ENCODE measurements around the gene SERP2.

Gene SERP2

DNA sequence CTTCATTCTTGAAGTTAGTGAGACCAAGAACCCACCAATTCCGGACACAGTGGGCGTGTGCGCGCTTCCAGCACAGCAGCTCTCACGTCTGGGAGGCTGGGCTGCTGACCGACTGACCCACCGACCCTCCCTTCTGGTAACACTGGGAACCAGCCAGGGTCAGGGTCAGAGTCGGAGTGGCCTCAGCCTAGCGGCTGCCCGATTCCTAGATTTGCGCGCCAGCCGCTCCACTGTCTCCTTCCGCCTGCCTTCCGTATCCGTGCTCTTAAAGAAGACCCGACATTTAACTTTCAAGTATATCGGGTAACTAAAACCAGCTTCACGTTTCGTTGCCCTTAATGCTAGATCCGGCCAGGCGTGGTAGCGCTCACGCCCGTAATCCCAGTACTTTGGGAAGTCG, 41.1 kb downstream of the SERP2 start:
- DNase-seq (ENCODE audit: extremely low spot score): no peak
- TF ChIP-seq, protein P1, sequence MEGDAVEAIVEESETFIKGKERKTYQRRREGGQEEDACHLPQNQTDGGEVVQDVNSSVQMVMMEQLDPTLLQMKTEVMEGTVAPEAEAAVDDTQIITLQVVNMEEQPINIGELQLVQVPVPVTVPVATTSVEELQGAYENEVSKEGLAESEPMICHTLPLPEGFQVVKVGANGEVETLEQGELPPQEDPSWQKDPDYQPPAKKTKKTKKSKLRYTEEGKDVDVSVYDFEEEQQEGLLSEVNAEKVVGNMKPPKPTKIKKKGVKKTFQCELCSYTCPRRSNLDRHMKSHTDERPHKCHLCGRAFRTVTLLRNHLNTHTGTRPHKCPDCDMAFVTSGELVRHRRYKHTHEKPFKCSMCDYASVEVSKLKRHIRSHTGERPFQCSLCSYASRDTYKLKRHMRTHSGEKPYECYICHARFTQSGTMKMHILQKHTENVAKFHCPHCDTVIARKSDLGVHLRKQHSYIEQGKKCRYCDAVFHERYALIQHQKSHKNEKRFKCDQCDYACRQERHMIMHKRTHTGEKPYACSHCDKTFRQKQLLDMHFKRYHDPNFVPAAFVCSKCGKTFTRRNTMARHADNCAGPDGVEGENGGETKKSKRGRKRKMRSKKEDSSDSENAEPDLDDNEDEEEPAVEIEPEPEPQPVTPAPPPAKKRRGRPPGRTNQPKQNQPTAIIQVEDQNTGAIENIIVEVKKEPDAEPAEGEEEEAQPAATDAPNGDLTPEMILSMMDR (IDR thresholded peaks at IDR 0.05; ENCODE audit: control extremely low read depth, extremely low read depth, low read depth, missing control alignments): no peak
- POLR2A ChIA-PET: no interaction called here
- CTCF ChIA-PET: interaction anchor here (1.4 kb wide), 1 partner anchor 24 kb away, joined by 4 read pairs; no protein-coding TSS in a partner anchor

DNA sequence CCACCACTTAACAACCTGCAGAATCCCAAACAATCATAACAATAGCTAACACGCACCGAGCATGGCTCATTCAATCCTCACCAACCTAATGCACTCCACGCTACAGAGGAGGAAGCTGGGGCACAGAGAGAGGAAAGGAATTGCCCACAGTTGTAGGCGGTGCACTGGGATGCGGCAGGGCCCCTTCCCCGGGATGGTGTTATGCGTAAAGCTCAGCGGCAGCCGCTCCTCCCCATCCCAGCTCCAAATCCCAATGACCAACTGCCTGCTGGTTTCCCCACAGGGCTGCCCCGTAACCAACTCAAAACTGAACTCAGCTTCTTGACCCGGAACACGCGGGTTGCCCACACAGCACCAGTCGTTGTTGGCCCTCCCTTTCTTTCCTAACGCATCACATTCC, 42.2 kb downstream of the SERP2 start:
- TF ChIP-seq, protein P1 (IDR thresholded peaks at IDR 0.05; ENCODE audit: control extremely low read depth, extremely low read depth, low read depth, missing control alignments): no peak
- ChIA-PET CTCF (interaction anchor here (0.9 kb wide), 1 partner anchor 12 kb away, joined by 3 read pairs; no protein-coding TSS in a partner anchor), POLR2A (no interaction called here)
- no peak for DNase-seq (ENCODE audit: extremely low spot score)

DNA sequence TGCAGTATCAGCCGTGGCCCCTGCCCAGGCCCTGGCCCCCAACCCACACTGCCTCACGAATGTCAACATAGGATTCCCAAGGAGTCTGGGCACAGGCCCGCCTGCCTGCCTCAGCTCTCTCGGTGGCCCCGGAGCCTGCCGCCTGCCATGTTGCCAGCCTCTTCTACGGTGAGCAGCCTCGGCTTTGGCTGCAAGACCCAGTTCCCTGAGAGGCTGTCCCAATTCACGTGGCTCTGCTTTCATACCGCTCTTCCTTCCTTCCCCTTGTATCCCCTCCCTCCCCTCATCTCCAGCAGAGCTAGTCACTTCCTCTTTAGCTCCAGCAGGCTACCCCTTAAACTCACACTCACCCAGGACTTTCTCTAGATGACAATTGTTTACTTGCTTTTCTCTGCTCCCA, 42.7 kb downstream of the SERP2 start:
- no peak for DNase-seq (ENCODE audit: extremely low spot score)
- TF ChIP-seq, protein P1 (IDR thresholded peaks at IDR 0.05; ENCODE audit: control extremely low read depth, extremely low read depth, low read depth, missing control alignments): no peak
- POLR2A ChIA-PET: no interaction called here
- CTCF ChIA-PET: interaction anchor here (1.4 kb wide), 1 partner anchor 10 kb away, joined by 3 read pairs; no protein-coding TSS in a partner anchor

DNA sequence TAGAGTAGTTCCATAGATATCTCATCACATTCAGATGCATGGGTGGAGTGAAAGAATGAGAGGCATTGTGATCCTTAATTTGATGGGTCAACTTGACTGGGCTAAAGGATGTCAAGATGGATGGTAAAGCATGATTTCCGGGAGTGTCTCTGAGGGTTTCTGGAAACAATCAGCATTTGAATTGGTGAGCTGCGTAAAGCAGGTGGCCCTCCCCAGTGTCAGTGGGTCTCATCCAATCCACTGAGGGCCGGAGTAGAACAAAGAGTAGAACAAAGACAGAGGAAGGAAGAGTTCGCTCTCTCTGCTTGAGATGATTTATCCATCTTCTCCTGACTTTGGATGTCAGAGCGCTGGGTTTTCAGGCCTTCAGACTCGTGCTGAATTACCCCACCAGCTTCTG, 43.1 kb downstream of the SERP2 start:
- ChIA-PET POLR2A (no interaction called here), CTCF (interaction anchor here (1.4 kb wide), 1 partner anchor 9 kb away, joined by 3 read pairs; no protein-coding TSS in a partner anchor)
- TF ChIP-seq, protein P1 (IDR thresholded peaks at IDR 0.05; ENCODE audit: control extremely low read depth, extremely low read depth, low read depth, missing control alignments): no peak
- no peak for DNase-seq (ENCODE audit: extremely low spot score)

DNA sequence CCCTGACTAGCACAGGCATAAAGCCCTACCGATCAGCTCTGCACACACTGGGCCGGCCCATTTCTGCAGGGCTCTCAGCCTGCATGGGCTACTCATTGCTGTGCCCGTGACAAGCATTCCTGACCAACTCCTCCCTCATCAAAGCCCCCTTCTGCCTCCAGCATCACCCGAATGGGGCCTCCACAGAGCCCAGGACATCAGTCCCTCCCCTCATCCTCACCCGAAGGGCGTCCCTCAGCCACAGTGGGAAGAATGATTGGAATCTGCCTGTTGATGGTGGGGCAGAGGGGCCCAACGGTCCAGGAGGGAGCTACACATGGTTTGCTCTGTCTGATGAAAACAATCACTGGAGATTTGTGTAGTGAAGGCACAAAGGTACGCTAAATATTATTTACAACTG, 43.8 kb downstream of the SERP2 start:
- ChIA-PET POLR2A (no interaction called here), CTCF (interaction anchor here (1.3 to 1.4 kb wide), 3 partner anchors 8 to 512 kb away, joined by 3 to 6 read pairs (median 3); no protein-coding TSS in a partner anchor)
- TF ChIP-seq, protein P1 (IDR thresholded peaks at IDR 0.05; ENCODE audit: control extremely low read depth, extremely low read depth, low read depth, missing control alignments): no peak
- no peak for DNase-seq (ENCODE audit: extremely low spot score)

DNA sequence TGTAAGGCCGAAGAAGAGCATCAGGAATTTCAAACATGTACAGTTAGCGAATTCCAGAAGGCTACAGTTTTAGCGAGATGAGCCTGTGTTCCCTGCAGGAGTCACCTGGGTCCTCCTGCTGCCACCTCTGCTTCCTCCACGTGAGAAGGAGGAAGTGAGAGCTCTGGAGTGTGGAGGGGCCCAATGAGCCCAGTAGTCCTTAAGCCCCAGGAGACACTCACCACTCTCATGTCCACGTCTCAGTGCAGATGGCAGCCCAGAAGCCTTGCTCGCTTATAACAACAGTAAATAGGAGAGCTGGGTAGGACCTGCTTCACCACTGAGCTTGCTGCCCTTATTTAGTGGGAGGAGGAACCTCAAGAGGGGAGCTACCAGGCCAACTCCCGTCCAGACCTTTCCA, 44.3 kb downstream of the SERP2 start:
- ChIA-PET POLR2A (no interaction called here), CTCF (interaction anchor here (1.3 kb wide), 2 partner anchors 12 to 513 kb away, joined by 3 to 6 read pairs; no protein-coding TSS in a partner anchor)
- TF ChIP-seq, protein P1 (IDR thresholded peaks at IDR 0.05; ENCODE audit: control extremely low read depth, extremely low read depth, low read depth, missing control alignments): no peak
- no peak for DNase-seq (ENCODE audit: extremely low spot score)

Data from GM10248 (cell line).